Fibroblast of mammary gland (primary cell): ENCODE measurements around the gene AMPH.

Experiments
- DNase-seq: peaks from one replicate; pipeline ENCODE4 v3.0.0-alpha.2; 2010; ENCODE audit warnings: low read depth
- H3K4me3 ChIP-seq: 2 replicates; pipeline ENCODE4 v1.5.1; 2011; ENCODE audit warnings: low read depth, mild to moderate bottlenecking, low read length, moderate library complexity; ENCODE audit not compliant: control insufficient read depth
- TF ChIP-seq, protein P1 (sequence below): conservative IDR thresholded peaks from 2 replicates; pipeline ENCODE4 v1.5.1; 2011; ENCODE audit warnings: low read depth, low read length, inconsistent platforms; ENCODE audit not compliant: control insufficient read depth, insufficient read depth

The AMPH gene

DNA sequence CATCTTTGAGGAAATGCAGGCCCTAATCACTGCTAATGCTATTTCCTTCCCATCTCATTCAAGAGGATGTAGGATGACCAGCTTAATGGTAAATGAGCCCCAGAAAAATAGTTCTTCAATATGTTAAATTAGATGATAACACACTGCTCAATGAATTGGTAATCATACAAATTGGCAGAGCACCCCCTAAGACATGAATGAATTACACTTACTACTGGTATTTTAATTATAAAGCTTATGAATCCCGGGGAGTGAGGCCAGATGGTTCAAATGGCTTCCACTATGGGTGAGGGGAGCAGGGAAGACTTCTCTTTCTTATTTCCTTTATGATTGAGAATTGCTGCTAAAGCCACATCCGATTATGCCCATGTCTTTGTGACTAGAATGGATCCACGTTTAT lies 198.5 kb downstream of the AMPH start:
- no peak for DNase-seq

GRCh38 chr7:38432080-38432479 lies 199.1 kb downstream of the AMPH start:
- H3K4me3 ChIP-seq: no peak overlapping the region
- TF ChIP-seq, protein P1, sequence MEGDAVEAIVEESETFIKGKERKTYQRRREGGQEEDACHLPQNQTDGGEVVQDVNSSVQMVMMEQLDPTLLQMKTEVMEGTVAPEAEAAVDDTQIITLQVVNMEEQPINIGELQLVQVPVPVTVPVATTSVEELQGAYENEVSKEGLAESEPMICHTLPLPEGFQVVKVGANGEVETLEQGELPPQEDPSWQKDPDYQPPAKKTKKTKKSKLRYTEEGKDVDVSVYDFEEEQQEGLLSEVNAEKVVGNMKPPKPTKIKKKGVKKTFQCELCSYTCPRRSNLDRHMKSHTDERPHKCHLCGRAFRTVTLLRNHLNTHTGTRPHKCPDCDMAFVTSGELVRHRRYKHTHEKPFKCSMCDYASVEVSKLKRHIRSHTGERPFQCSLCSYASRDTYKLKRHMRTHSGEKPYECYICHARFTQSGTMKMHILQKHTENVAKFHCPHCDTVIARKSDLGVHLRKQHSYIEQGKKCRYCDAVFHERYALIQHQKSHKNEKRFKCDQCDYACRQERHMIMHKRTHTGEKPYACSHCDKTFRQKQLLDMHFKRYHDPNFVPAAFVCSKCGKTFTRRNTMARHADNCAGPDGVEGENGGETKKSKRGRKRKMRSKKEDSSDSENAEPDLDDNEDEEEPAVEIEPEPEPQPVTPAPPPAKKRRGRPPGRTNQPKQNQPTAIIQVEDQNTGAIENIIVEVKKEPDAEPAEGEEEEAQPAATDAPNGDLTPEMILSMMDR: no peak
- no peak for DNase-seq

More for the DNA sequence above, 198.5 kb downstream of the AMPH start:
- TF ChIP-seq, protein P1: no peak
- H3K4me3 ChIP-seq: no peak overlapping the region

- H3K4me3 ChIP-seq: no peak overlapping the region
- no peak for DNase-seq
- TF ChIP-seq, protein P1: no peak
Measured at GRCh38 chr7:38429057-38429456, 202.1 kb downstream of the AMPH start.

DNA sequence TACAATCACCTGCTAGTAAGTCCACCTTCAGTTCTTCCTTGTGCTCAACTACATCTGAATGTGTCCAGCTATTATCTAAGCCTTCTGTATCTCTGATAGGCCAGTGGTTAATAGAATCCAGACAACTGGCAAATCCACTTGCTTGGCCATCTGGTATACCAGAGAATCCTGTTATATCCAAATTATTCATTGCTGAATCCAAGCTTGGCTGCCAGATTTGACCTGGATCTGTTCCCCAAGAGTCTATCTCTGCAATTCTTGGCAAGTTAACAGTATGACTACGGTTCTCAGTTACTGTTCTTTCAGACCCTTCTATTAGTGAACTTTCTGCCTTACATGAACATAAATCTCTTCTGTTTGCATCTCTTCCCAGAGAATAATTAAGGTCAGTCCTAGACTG lies 203.1 kb downstream of the AMPH start:
- DNase-seq: peak; percentile 88
- TF ChIP-seq, protein P1: no peak
- no peak overlapping the region for H3K4me3 ChIP-seq

GRCh38 chr7:38427279-38427955 lies 203.8 kb downstream of the AMPH start:
- TF ChIP-seq, protein P1: no peak
- no peak for DNase-seq
- H3K4me3 ChIP-seq: no peak overlapping the region

DNA sequence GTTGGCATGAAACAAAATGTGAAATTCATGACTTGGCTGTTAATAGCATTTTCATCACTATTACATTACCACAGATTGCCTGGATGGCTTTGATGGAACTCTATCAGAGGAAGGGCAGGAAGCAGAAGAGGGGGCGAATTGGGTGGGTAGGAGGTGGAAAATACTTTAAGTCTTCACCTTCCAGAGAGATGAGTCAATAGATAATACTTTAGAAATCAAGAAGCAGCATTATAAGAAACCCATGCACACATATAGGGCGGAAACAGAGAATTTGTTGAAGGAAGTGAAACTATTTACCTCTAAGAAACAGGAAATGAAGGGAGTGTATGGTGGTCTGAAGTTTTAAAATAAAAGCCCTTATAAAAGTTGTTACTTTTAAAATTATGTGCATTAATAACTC lies 205.7 kb downstream of the AMPH start:
- H3K4me3 ChIP-seq: no peak overlapping the region
- TF ChIP-seq, protein P1: no peak
- no peak for DNase-seq
